BLaER1 (cell line): Measurements from ENCODE around the gene IL19.
A peak's percentile ranks its signal among the peaks of the same experiment; 100 is the strongest.

ENCODE experiments used
- H3K27ac ChIP-seq: shearing (Covaris generic); formaldehyde crosslinking; 2 replicates; pipeline ENCODE4 v1.8.1; 2022
- H3K27me3 ChIP-seq: shearing (Covaris generic); formaldehyde crosslinking; 2 replicates; pipeline ENCODE4 v1.8.1; 2022
- H3K36me3 ChIP-seq: shearing (Covaris generic); formaldehyde crosslinking; 2 replicates; pipeline ENCODE4 v1.8.1; 2022
- H3K4me1 ChIP-seq: shearing (Covaris generic); formaldehyde crosslinking; 2 replicates; pipeline ENCODE4 v1.8.1; 2022
- H3K4me2 ChIP-seq: shearing (Covaris generic); formaldehyde crosslinking; 2 replicates; pipeline ENCODE4 v1.8.1; 2022
- H3K4me3 ChIP-seq: shearing (Covaris generic); formaldehyde crosslinking; 2 replicates; pipeline ENCODE4 v1.8.1; 2022
- H3K9ac ChIP-seq: shearing (Covaris generic); formaldehyde crosslinking; 2 replicates; pipeline ENCODE4 v1.8.1; 2022
- H3K9me3 ChIP-seq: shearing (Covaris generic); formaldehyde crosslinking; 2 replicates; pipeline ENCODE4 v1.8.1; 2022
- H4K20me1 ChIP-seq: shearing (Covaris generic); formaldehyde crosslinking; 2 replicates; pipeline ENCODE4 v1.8.1; 2022
- Cebpa-rat ChIP-seq: shearing (Covaris generic); IDR thresholded peaks from 2 replicates; pipeline ENCODE4 v1.8.1; 2022

The IL19 gene

DNA sequence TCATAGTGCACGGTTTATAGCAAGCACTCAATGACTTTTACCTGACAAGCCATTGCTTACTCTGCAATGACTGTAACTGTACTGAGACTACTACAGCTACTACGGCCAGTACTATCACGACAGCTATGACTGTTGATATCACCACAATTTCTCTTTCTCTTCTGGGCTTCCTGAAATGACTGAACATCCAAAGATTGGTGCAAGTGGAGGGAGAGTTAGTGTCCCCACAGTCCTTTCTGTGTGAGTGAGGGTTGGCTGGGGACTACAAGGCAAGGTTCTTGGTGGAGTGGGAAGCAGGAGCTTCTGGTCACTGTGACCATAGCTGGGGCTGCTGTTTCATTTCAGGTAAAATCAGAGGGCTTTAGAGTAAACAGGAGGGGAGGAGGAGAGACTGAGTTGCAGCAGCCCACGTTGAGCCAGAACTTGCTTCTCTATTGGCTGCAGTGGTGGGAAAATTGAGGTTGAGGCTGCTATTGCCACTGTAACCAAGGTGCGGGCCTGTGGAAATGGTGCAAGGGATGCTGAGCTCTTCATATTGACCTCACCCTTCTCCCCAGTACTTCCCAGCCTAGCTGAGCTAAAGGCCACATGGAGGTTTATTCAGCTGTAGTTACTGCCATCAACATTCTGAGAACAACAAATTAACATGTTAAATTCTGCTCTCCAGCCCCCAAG is 15.8 kb downstream of the IL19 start:
- no peak for TF ChIP-seq Cebpa-rat
- no peaks in the 10 kb centered on the region for H3K36me3 ChIP-seq
- no peak overlapping the region for H3K4me2 ChIP-seq
- H3K4me1 ChIP-seq = peaks cover 66% of the 10 kb centered on the region
- H4K20me1 ChIP-seq = no peaks in the 10 kb centered on the region
- H3K9me3 ChIP-seq = no peaks in the 10 kb centered on the region
- H3K9ac ChIP-seq = no peak overlapping the region
- H3K27ac ChIP-seq = no peak overlapping the region
- no peaks in the 10 kb centered on the region for H3K27me3 ChIP-seq
- no peak overlapping the region for H3K4me3 ChIP-seq

- no peaks in the 10 kb centered on the region for H4K20me1 ChIP-seq
- H3K9me3 ChIP-seq = no peaks in the 10 kb centered on the region
- H3K4me1 ChIP-seq = peaks cover 69% of the 10 kb centered on the region
- no peak overlapping the region for H3K9ac ChIP-seq
- no peak overlapping the region for H3K27ac ChIP-seq
- no peak for TF ChIP-seq Cebpa-rat
- no peak overlapping the region for H3K4me3 ChIP-seq
- no peaks in the 10 kb centered on the region for H3K27me3 ChIP-seq
- no peak overlapping the region for H3K4me2 ChIP-seq
- H3K36me3 ChIP-seq = no peaks in the 10 kb centered on the region
Measured at GRCh38 chr1:206787891-206788290, 17.3 kb downstream of the IL19 start.

DNA sequence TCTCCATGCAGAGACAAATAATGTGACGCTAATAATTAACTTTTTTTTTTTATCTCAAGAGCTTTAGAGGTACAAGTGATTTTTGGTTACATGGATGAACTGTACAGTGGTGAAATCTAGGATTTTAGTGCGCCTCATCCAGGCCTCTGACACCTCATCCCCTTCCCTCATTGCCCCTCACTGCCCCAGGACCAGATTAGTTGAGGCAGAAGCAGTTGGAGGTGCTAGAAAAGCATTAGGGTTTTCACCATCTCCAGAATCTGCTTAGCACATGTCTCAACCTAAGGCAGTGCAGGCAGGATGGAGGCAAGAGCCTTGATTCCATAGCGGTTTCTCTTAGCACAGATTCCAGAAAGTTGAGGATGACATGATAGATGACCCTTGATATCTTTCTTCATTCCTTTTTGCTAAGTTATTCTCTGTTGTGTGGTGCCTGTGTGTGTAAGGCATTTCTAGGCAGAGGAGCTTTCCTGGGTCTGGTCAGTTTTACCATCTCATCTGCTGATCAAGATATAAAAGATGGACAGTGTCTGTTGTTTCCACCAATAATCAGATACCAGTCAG is 18.0 kb downstream of the IL19 start:
- Histone ChIP-seq H3K4me2 (no peak overlapping the region), H3K27me3 (no peaks in the 10 kb centered on the region), H3K9ac (no peak overlapping the region), H4K20me1 (no peaks in the 10 kb centered on the region), H3K4me1 (peaks cover 68% of the 10 kb centered on the region), H3K36me3 (no peaks in the 10 kb centered on the region), H3K9me3 (no peaks in the 10 kb centered on the region), H3K27ac (no peak overlapping the region), H3K4me3 (no peak overlapping the region)
- TF ChIP-seq Cebpa-rat = no peak

DNA sequence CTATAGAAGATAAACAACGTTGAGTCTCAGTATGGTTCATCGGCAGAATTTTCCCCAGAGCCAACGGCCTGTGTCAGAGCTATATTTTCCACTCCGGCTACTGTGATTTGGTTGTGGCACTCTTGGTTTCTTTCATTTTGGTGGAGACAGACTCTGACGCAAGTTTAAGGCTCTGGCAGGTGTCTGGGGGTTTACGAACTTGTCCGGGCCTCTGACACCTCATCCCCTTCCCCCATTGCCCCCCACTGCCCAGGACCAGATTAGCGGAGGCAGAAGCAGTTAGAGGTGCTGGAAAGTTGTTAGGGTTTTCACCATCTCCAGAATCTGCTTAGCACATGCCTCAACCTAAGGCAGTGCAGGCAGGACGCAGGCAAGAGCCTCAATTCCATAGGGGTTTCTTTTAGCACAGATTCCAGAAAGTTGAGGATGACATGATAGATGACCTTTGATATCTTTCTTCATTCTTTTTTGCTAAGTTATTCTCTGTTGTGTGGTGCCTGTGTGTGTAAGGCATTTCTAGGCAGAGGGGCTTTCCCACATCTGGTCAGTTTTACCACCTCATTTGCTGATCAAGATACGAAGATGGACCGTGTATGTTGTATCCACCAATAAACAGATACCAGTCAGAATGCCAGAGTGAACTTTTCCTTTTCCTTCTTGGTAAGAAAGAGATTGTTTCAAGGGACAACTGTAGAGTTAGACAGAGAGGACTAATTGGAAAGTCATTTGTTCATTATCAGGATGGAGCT is 20.1 kb downstream of the IL19 start:
- 0 out of 2 replicates have a peak overlapping the region, but pooled peaks have one; percentile 12 for H3K4me3 ChIP-seq
- no peak overlapping the region for H3K9ac ChIP-seq
- no peaks in the 10 kb centered on the region for H3K9me3 ChIP-seq
- peak overlapping the region; percentile 82 for H3K4me2 ChIP-seq
- peaks cover 47% of the 10 kb centered on the region for H3K4me1 ChIP-seq
- no peak overlapping the region for H3K27ac ChIP-seq
- no peaks in the 10 kb centered on the region for H3K36me3 ChIP-seq
- no peaks in the 10 kb centered on the region for H3K27me3 ChIP-seq
- no peak for TF ChIP-seq Cebpa-rat
- no peaks in the 10 kb centered on the region for H4K20me1 ChIP-seq

DNA sequence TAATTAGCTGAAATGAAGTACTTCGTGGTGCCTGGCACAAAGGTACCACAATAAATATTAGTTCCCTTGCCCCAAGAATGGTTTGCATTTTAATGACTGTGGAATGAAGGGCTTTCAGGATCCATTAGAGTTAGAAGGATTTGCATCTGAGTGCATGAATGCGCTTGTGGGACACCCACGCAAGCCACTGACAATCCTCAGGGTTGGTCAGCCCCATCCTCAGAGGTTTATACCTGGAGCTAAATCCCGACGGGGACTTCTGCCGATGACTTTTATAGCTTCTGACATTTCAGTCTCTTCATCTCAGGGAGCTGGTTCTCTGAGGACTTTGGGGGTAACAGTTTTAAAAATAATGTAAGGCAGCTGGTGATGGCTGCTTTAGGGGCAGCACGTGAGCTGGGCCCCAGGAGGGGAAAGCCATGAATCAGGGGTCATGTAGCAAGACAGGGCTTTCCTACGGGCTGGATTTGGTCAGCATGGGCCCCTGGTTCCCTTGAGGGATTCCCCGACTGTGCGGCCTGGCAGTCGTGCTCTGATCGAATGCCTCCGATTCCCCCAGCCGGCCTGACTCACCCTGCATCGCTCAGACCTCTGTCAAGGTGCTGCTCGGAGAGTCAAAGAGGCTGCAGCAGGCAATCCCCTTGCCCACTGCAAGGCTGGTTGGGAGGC is 22.5 kb downstream of the IL19 start:
- H3K4me2 ChIP-seq = peak overlapping the region; percentile 82
- no peaks in the 10 kb centered on the region for H3K27me3 ChIP-seq
- TF ChIP-seq Cebpa-rat = no peak
- H3K4me1 ChIP-seq = peaks cover 48% of the 10 kb centered on the region
- H4K20me1 ChIP-seq = no peaks in the 10 kb centered on the region
- no peak overlapping the region for H3K27ac ChIP-seq
- H3K9me3 ChIP-seq = no peaks in the 10 kb centered on the region
- H3K9ac ChIP-seq = no peak overlapping the region
- H3K36me3 ChIP-seq = no peaks in the 10 kb centered on the region
- H3K4me3 ChIP-seq = no peak overlapping the region

- Histone ChIP-seq H3K4me2 (no peak overlapping the region), H3K4me1 (peaks cover 54% of the 10 kb centered on the region), H3K27me3 (no peaks in the 10 kb centered on the region), H3K27ac (no peak overlapping the region), H3K36me3 (no peaks in the 10 kb centered on the region), H3K9ac (no peak overlapping the region), H3K9me3 (no peaks in the 10 kb centered on the region), H4K20me1 (no peaks in the 10 kb centered on the region), H3K4me3 (no peak overlapping the region)
- no peak for TF ChIP-seq Cebpa-rat
Measured at GRCh38 chr1:206793620-206794019, 23.0 kb downstream of the IL19 start.

DNA sequence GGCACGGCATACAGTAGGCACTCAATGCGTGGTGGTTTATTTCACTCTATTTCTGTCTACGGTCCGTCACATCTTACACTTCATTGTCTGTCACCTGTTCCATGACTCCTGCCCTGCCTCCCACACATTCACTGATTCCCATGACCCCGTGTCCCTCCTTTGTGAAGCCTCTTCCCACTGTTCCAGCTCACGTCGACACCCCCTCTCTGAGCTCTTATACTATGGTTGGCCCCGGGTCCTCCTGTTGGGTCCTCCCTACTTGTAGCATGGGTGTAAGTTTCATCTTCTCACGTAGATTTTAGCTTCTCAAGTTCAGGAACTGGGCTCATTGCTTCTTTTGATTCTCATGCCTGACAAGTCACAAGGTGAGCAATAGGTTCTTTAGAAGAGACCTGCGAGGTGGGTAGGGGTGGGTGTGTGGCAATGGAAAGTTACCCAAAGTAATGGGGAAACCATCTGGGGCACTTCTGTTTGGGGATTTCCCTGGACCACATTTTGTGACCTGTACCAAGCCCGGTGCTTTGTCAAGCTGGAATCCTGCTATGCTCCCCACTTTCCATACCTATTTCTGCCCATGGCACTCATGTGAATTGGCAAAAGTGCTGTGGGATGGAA is 23.8 kb downstream of the IL19 start:
- no peak overlapping the region for H3K27ac ChIP-seq
- no peaks in the 10 kb centered on the region for H3K27me3 ChIP-seq
- H3K4me2 ChIP-seq = no peak overlapping the region
- no peak overlapping the region for H3K4me3 ChIP-seq
- peaks cover 62% of the 10 kb centered on the region for H3K4me1 ChIP-seq
- no peaks in the 10 kb centered on the region for H4K20me1 ChIP-seq
- H3K9me3 ChIP-seq = no peaks in the 10 kb centered on the region
- no peak overlapping the region for H3K9ac ChIP-seq
- TF ChIP-seq Cebpa-rat = no peak
- no peaks in the 10 kb centered on the region for H3K36me3 ChIP-seq

GRCh38 chr1:206796116-206796515 is 25.5 kb downstream of the IL19 start:
- TF ChIP-seq Cebpa-rat = no peak
- Histone ChIP-seq H3K27me3 (no peaks in the 10 kb centered on the region), H3K4me1 (peaks cover 61% of the 10 kb centered on the region), H3K4me3 (no peak overlapping the region), H3K27ac (no peak overlapping the region), H3K4me2 (no peak overlapping the region), H3K36me3 (no peaks in the 10 kb centered on the region), H4K20me1 (no peaks in the 10 kb centered on the region), H3K9me3 (no peaks in the 10 kb centered on the region), H3K9ac (no peak overlapping the region)

GRCh38 chr1:206796981-206797402 is 26.4 kb downstream of the IL19 start:
- Histone ChIP-seq H3K27me3 (no peaks in the 10 kb centered on the region), H3K4me2 (no peak overlapping the region), H3K9me3 (no peaks in the 10 kb centered on the region), H3K4me3 (no peak overlapping the region), H3K27ac (no peak overlapping the region), H3K4me1 (peaks cover 58% of the 10 kb centered on the region), H3K36me3 (no peaks in the 10 kb centered on the region), H4K20me1 (no peaks in the 10 kb centered on the region), H3K9ac (no peak overlapping the region)
- TF ChIP-seq Cebpa-rat = no peak
